GM21360 (cell line): Measurements from ENCODE around the gene ELFN1.

Experiments
- ATAC-seq: cut with Tn5 transposase; IDR thresholded peaks from one replicate; pipeline ENCODE4 v1.9.1; 2021; ENCODE audit warnings: mild to moderate bottlenecking, moderate library complexity; ENCODE audit not compliant: unreplicated experiment

The ELFN1 gene

DNA sequence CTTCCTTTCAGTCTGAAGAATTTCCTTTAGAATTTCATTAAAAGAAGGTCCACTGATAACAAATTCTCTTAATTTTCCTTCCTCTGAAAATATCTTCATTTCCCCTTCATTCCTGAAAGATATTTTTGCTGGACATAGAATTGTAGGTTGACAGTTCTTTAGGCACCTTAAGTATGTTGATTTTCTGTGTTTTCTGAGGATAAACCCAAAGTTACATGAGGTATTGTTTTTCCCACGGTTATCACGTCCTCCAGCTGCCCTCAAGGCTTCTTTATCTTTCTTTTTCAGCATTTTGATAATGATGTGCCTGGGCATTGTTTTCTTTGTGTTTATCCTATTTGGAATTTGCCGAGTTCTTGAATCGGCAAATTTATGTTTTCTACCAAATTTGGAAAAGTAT lies 105.3 kb downstream of the ELFN1 start:
- ATAC-seq = no peak

GRCh38 chr7:1777122-1777521 lies 107.0 kb downstream of the ELFN1 start:
- no peak for ATAC-seq

- ATAC-seq = no peak
These were observed 109.4 kb downstream of the ELFN1 start for GRCh38 chr7:1779445-1779844.

- ATAC-seq = no peak
These were observed 111.3 kb downstream of the ELFN1 start for GRCh38 chr7:1781369-1781768.

DNA sequence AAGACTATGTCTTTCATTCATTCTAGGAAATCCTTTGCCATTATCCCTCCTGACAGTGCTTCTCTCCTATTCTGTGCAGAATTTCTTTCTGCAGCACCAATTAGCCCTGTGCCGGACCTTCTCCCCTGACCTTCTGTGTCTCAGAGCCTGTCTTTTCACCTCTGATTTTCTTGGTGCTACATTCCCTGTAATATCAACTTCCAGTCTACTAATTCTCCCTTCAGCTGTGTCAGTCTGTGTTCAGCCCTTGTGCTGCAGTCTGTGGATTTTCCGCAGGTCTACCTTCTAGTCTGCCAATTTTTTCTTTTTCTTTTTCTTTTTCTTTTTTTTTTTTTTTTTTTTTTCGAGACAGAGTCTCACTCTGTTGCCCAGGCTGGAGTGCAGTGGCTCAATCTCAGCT lies 115.8 kb downstream of the ELFN1 start:
- ATAC-seq = no peak

DNA sequence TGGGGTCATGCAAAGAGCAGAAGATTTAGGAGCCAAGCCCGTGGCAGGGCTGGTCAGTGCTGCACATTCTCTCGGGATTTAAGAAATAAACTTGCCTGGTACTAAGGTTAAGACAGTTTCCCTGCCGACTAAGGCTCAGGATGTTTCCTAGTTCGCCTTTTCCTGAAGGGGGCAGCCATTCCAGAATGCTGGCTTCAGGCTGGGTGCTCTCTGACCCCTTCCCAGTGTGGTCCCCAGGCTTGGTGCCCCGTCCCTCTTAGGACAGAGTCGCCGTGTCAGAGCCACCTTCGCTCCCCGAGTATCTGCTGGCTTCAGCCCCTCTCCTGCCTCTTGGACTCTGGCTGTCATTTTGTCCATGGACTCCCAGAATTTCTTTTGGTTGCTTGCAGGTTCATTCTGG lies 117.2 kb downstream of the ELFN1 start:
- no peak for ATAC-seq

DNA sequence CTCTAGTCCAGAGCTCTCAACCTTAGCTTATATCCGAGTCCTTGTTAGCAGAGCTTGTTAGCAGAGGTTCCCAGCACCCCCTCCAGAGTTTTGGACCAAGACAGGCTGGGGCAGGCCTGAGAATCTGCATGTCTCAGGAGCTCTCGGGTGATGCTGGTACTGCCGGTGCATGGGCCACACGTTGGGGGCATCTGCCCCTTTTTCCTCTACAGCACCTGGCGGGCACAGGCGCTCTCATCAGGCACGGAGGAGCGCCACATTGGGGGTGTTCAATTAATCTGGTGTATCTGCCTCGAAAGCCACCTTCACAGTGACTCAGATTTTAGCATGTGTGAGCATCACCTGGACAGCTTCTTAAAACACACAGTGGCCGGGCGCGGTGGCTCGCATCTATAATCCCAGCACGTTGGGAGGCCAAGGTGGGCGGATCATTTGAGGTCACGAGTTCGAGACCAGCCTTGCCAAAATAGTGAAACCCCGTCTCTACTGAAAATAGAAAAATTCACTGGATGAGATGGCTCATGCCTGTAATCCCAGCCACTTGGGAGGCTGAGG lies 117.7 kb downstream of the ELFN1 start:
- no peak for ATAC-seq

DNA sequence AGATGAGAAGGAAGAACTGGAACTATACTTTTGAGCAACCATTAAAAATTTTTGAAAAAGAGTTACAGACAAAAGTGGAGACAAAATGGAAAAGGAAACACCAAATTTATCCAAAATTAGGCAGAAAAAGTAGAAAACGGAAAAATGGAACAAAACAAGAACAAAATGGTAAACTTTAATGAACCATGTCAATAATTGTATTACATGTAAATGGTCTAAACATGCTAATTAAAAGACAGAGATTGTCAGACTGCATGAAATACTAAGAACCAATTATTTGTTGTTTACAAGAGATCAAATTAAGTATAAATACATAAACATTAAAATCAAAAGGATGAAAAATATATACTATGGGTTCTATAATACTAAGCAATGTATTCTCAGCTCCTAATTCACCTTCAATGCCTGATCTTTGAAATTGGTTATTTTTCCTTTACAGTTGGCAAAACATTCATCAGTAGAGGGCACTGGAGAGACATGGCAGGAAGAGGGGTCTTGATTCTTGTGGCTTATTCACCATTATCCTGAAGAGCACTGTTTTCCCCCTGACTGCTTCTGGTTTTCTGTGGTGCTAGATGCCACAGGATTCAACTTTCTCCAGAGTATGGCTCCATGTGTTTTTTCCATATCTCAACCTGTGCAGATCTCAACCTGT lies 124.9 kb downstream of the ELFN1 start:
- no peak for ATAC-seq
